ENCODE results near the gene GADD45G. TPM values are rescaled to one million over a fixed set of nuclear protein-coding genes. Genes with fewer than 3 reads are reported as not detected.

The GADD45G gene
- total and polyA plus RNA-seq, 2 experiments from 2014 or later: 12.7 to 24.1 TPM

DNA sequence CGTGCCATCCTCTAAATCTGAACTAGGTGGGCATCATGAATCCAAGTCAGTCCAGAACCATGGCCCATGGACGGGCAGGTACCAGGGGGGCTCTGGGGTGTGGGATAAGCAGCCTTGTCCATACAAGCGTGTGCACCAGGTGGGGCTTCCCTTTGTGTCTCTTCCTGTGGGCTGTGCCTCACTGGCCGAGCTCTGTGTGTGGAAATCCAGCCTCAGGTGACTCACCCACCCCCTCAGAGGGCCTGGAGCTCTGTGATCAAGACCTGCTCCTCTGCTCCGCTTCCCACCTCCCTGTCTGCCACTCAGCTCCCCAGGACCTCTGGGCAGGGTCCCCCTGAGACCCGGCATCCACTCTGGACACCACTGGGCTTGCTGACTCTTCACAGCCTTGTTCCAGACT, 33.0 kb downstream of the GADD45G start:
- Histone ChIP-seq H4K20me1 (replicated peaks; ENCODE audit: insufficient read depth) (no peaks in the 10 kb centered on the region), H3K27ac (ENCODE audit: low read depth) (no peak overlapping the region), H3F3A (replicated peaks; ENCODE audit: low read depth) (no peaks in the 10 kb centered on the region), H3K4me3 (no peak overlapping the region), H3K27me3 (ENCODE audit: insufficient read depth) (no peaks in the 10 kb centered on the region), H3K79me2 (replicated peaks; ENCODE audit: insufficient read depth) (no peaks in the 10 kb centered on the region), H3K4me2 (no peak overlapping the region), H3K9me2 (ENCODE audit: insufficient read depth) (peaks cover 3% of the 10 kb centered on the region; the same call in 1 of the 2 replicates), H3K36me3 (ENCODE audit: insufficient read depth) (no peaks in the 10 kb centered on the region), H3K4me1 (ENCODE audit: insufficient read depth) (no peaks in the 10 kb centered on the region), H2AFZ (no peak overlapping the region)
- Mint-ChIP-seq H3K27me3 (ENCODE audit: insufficient read depth, low read depth, poor library complexity) (peaks cover 14% of the 10 kb centered on the region), H3K27ac (no peak overlapping the region), H3K4me3 (no peak overlapping the region), H3K4me1 (peaks cover 10% of the 10 kb centered on the region), H3K9me3 (no peaks in the 10 kb centered on the region), H3K36me3 (ENCODE audit: low read depth) (no peaks in the 10 kb centered on the region)
- no peak for ATAC-seq
- TF ChIP-seq EZH2phosphoT487 (IDR thresholded peaks at IDR 0.05; ENCODE audit: unreplicated experiment): no peak
- no peak for DNase-seq (ENCODE audit: low spot score)

DNA sequence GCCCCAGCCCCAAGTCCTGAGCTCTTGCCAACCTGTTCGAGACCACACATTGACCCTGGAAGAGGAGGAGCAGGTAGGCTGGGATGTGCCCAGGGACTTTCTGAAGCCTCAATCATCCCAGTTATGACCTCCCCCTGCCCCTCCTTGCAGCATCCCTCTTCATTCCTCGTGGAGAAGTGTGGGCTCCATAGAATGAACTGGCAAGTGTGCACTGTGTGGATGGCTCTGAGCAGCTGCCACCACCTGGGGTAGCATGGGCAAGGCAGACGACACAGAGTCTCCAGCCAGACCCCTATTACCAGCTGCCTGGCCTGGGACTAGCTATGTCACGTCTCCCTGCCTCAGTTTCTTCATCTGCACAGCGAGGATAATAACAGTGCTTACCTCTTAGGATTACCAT, 33.5 kb downstream of the GADD45G start:
- H3F3A ChIP-seq (replicated peaks; ENCODE audit: low read depth): no peaks in the 10 kb centered on the region
- Mint-ChIP-seq H3K4me3 (no peak overlapping the region), H3K27me3 (ENCODE audit: insufficient read depth, low read depth, poor library complexity) (peaks cover 12% of the 10 kb centered on the region), H3K4me1 (peaks cover 10% of the 10 kb centered on the region), H3K27ac (no peak overlapping the region), H3K36me3 (ENCODE audit: low read depth) (no peaks in the 10 kb centered on the region), H3K9me3 (no peaks in the 10 kb centered on the region)
- no peaks in the 10 kb centered on the region for H3K36me3 ChIP-seq (ENCODE audit: insufficient read depth)
- H2AFZ ChIP-seq: no peak overlapping the region
- DNase-seq (ENCODE audit: low spot score): no peak
- no peak for ATAC-seq
- peaks cover 1% of the 10 kb centered on the region; the same call in 1 of the 2 replicates for H3K9me2 ChIP-seq (ENCODE audit: insufficient read depth)
- no peaks in the 10 kb centered on the region for H3K27me3 ChIP-seq (ENCODE audit: insufficient read depth)
- H4K20me1 ChIP-seq (replicated peaks; ENCODE audit: insufficient read depth): no peaks in the 10 kb centered on the region
- no peak overlapping the region for H3K4me3 ChIP-seq
- H3K4me2 ChIP-seq: no peak overlapping the region
- no peak overlapping the region for H3K27ac ChIP-seq (ENCODE audit: low read depth)
- no peaks in the 10 kb centered on the region for H3K4me1 ChIP-seq (ENCODE audit: insufficient read depth)
- no peaks in the 10 kb centered on the region for H3K79me2 ChIP-seq (replicated peaks; ENCODE audit: insufficient read depth)
- TF ChIP-seq STAT1 (IDR thresholded peaks at IDR 0.05; ENCODE audit: unreplicated experiment) (no peak), EZH2phosphoT487 (IDR thresholded peaks at IDR 0.05; ENCODE audit: unreplicated experiment) (no peak), JUNB (IDR thresholded peaks at IDR 0.05; ENCODE audit: unreplicated experiment) (no peak), ZNF114 (CRISPR knock-in tag; IDR thresholded peaks at IDR 0.05) (no peak), CREB1 (CRISPR knock-in tag; IDR thresholded peaks at IDR 0.05; ENCODE audit: low read depth) (no peak), ZNF331 (CRISPR knock-in tag; IDR thresholded peaks at IDR 0.05; ENCODE audit: low read depth) (no peak), EZH2 (IDR thresholded peaks at IDR 0.05; ENCODE audit: low read depth, unreplicated experiment) (no peak), POLR2AphosphoS5 (IDR thresholded peaks at IDR 0.05; ENCODE audit: low read depth) (no peak), NANOG (IDR thresholded peaks at IDR 0.05; ENCODE audit: borderline replicate concordance) (no peak)
- TF ChIP-seq, protein P1, sequence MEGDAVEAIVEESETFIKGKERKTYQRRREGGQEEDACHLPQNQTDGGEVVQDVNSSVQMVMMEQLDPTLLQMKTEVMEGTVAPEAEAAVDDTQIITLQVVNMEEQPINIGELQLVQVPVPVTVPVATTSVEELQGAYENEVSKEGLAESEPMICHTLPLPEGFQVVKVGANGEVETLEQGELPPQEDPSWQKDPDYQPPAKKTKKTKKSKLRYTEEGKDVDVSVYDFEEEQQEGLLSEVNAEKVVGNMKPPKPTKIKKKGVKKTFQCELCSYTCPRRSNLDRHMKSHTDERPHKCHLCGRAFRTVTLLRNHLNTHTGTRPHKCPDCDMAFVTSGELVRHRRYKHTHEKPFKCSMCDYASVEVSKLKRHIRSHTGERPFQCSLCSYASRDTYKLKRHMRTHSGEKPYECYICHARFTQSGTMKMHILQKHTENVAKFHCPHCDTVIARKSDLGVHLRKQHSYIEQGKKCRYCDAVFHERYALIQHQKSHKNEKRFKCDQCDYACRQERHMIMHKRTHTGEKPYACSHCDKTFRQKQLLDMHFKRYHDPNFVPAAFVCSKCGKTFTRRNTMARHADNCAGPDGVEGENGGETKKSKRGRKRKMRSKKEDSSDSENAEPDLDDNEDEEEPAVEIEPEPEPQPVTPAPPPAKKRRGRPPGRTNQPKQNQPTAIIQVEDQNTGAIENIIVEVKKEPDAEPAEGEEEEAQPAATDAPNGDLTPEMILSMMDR (conservative IDR thresholded peaks at IDR 0.05; ENCODE audit: low read depth in 2 of 2): no peak
- TF ChIP-seq, protein P2, sequence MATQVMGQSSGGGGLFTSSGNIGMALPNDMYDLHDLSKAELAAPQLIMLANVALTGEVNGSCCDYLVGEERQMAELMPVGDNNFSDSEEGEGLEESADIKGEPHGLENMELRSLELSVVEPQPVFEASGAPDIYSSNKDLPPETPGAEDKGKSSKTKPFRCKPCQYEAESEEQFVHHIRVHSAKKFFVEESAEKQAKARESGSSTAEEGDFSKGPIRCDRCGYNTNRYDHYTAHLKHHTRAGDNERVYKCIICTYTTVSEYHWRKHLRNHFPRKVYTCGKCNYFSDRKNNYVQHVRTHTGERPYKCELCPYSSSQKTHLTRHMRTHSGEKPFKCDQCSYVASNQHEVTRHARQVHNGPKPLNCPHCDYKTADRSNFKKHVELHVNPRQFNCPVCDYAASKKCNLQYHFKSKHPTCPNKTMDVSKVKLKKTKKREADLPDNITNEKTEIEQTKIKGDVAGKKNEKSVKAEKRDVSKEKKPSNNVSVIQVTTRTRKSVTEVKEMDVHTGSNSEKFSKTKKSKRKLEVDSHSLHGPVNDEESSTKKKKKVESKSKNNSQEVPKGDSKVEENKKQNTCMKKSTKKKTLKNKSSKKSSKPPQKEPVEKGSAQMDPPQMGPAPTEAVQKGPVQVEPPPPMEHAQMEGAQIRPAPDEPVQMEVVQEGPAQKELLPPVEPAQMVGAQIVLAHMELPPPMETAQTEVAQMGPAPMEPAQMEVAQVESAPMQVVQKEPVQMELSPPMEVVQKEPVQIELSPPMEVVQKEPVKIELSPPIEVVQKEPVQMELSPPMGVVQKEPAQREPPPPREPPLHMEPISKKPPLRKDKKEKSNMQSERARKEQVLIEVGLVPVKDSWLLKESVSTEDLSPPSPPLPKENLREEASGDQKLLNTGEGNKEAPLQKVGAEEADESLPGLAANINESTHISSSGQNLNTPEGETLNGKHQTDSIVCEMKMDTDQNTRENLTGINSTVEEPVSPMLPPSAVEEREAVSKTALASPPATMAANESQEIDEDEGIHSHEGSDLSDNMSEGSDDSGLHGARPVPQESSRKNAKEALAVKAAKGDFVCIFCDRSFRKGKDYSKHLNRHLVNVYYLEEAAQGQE (IDR thresholded peaks at IDR 0.05; ENCODE audit: unreplicated experiment): no peak
- TF ChIP-seq, protein P3, sequence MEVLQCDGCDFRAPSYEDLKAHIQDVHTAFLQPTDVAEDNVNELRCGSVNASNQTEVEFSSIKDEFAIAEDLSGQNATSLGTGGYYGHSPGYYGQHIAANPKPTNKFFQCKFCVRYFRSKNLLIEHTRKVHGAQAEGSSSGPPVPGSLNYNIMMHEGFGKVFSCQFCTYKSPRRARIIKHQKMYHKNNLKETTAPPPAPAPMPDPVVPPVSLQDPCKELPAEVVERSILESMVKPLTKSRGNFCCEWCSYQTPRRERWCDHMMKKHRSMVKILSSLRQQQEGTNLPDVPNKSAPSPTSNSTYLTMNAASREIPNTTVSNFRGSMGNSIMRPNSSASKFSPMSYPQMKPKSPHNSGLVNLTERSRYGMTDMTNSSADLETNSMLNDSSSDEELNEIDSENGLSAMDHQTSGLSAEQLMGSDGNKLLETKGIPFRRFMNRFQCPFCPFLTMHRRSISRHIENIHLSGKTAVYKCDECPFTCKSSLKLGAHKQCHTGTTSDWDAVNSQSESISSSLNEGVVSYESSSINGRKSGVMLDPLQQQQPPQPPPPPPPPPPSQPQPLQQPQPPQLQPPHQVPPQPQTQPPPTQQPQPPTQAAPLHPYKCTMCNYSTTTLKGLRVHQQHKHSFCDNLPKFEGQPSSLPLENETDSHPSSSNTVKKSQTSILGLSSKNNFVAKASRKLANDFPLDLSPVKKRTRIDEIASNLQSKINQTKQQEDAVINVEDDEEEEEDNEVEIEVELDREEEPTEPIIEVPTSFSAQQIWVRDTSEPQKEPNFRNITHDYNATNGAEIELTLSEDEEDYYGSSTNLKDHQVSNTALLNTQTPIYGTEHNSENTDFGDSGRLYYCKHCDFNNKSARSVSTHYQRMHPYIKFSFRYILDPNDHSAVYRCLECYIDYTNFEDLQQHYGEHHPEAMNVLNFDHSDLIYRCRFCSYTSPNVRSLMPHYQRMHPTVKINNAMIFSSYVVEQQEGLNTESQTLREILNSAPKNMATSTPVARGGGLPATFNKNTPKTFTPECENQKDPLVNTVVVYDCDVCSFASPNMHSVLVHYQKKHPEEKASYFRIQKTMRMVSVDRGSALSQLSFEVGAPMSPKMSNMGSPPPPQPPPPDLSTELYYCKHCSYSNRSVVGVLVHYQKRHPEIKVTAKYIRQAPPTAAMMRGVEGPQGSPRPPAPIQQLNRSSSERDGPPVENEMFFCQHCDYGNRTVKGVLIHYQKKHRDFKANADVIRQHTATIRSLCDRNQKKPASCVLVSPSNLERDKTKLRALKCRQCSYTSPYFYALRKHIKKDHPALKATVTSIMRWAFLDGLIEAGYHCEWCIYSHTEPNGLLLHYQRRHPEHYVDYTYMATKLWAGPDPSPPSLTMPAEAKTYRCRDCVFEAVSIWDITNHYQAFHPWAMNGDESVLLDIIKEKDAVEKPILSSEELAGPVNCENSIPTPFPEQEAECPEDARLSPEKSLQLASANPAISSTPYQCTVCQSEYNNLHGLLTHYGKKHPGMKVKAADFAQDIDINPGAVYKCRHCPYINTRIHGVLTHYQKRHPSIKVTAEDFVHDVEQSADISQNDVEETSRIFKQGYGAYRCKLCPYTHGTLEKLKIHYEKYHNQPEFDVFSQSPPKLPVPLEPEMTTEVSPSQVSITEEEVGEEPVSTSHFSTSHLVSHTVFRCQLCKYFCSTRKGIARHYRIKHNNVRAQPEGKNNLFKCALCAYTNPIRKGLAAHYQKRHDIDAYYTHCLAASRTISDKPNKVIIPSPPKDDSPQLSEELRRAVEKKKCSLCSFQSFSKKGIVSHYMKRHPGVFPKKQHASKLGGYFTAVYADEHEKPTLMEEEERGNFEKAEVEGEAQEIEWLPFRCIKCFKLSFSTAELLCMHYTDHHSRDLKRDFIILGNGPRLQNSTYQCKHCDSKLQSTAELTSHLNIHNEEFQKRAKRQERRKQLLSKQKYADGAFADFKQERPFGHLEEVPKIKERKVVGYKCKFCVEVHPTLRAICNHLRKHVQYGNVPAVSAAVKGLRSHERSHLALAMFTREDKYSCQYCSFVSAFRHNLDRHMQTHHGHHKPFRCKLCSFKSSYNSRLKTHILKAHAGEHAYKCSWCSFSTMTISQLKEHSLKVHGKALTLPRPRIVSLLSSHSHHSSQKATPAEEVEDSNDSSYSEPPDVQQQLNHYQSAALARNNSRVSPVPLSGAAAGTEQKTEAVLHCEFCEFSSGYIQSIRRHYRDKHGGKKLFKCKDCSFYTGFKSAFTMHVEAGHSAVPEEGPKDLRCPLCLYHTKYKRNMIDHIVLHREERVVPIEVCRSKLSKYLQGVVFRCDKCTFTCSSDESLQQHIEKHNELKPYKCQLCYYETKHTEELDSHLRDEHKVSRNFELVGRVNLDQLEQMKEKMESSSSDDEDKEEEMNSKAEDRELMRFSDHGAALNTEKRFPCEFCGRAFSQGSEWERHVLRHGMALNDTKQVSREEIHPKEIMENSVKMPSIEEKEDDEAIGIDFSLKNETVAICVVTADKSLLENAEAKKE (CRISPR knock-in tag; IDR thresholded peaks at IDR 0.05): no peak
